ENCODE data around the gene TRIO.

GRCh38 chr5:14439087-14439871 is 296.1 kb downstream of the TRIO start:
- TF ChIP-seq, protein P1, sequence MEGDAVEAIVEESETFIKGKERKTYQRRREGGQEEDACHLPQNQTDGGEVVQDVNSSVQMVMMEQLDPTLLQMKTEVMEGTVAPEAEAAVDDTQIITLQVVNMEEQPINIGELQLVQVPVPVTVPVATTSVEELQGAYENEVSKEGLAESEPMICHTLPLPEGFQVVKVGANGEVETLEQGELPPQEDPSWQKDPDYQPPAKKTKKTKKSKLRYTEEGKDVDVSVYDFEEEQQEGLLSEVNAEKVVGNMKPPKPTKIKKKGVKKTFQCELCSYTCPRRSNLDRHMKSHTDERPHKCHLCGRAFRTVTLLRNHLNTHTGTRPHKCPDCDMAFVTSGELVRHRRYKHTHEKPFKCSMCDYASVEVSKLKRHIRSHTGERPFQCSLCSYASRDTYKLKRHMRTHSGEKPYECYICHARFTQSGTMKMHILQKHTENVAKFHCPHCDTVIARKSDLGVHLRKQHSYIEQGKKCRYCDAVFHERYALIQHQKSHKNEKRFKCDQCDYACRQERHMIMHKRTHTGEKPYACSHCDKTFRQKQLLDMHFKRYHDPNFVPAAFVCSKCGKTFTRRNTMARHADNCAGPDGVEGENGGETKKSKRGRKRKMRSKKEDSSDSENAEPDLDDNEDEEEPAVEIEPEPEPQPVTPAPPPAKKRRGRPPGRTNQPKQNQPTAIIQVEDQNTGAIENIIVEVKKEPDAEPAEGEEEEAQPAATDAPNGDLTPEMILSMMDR (IDR thresholded peaks at IDR 0.05; ENCODE audit: poor library complexity), result no peak
- TF ChIP-seq EZH2phosphoT487 (IDR thresholded peaks at IDR 0.05; ENCODE audit: low read depth, severe bottlenecking, unreplicated experiment), result no peak
